HepG2 (cell line): ENCODE results near the gene RPA1. TPM values are rescaled to one million over a fixed set of nuclear protein-coding genes. Genes with fewer than 3 reads are reported as not detected.

Experiments used
- BHLHE40 ChIP-seq: IDR thresholded peaks from 2 replicates; pipeline ENCODE4 v1.6.1; 2011; ENCODE audit warnings: low read length, improper control_type of control experiment
- FOXA3 ChIP-seq: IDR thresholded peaks from 2 replicates; pipeline ENCODE4 v1.6.1; 2016; ENCODE audit warnings: missing genetic modification reagents, missing compliant biosample characterization
- HNRNPL ChIP-seq: fragments of 200-400 bp; formaldehyde crosslinking; IDR thresholded peaks from 2 replicates; pipeline ENCODE4 v1.6.1; 2017; ENCODE audit warnings: mild to moderate bottlenecking, low read depth, low read length
- JDP2 ChIP-seq: sonication (generic); formaldehyde crosslinking; IDR thresholded peaks from 2 replicates; pipeline ENCODE4 v1.8.1; 2022; ENCODE audit warnings: missing genetic modification reagents, borderline replicate concordance
- KDM2A ChIP-seq: sonication (generic); formaldehyde crosslinking; IDR thresholded peaks from 2 replicates; pipeline ENCODE4 v1.4.0; 2020; ENCODE audit warnings: low read depth, missing genetic modification reagents, borderline replicate concordance
- MEIS2 ChIP-seq: sonication (generic); formaldehyde crosslinking; IDR thresholded peaks from 2 replicates; pipeline ENCODE4 v1.9.0; 2021; ENCODE audit warnings: mild to moderate bottlenecking, missing genetic modification reagents
- NR1H2 ChIP-seq: sonication (generic); formaldehyde crosslinking; IDR thresholded peaks from 2 replicates; pipeline ENCODE4 v1.8.1; 2022; ENCODE audit warnings: low read depth, missing genetic modification reagents, borderline replicate concordance
- PCBP2 ChIP-seq: fragments of 200-400 bp; formaldehyde crosslinking; optimal IDR thresholded peaks from 2 replicates; pipeline ENCODE3; 2018; ENCODE audit warnings: low read length, low read depth; ENCODE audit not compliant: poor library complexity, severe bottlenecking
- SP5 ChIP-seq: IDR thresholded peaks from 2 replicates; pipeline ENCODE4 v1.6.1; 2016; ENCODE audit warnings: low read depth, borderline replicate concordance
- SRSF4 ChIP-seq: fragments of 200-400 bp; formaldehyde crosslinking; IDR thresholded peaks from one replicate; pipeline ENCODE4 v1.6.1; 2018; ENCODE audit warnings: mild to moderate bottlenecking, low read depth, low read length, moderate library complexity; ENCODE audit not compliant: poor library complexity, severe bottlenecking
- TBX3 ChIP-seq: fragments of 450-650 bp; IDR thresholded peaks from 2 replicates; pipeline ENCODE4 v1.6.1; 2017; ENCODE audit warnings: antibody characterized with exemption, mild to moderate bottlenecking, inconsistent platforms, borderline replicate concordance
- YEATS4 ChIP-seq: sonication (generic); formaldehyde crosslinking; IDR thresholded peaks from 2 replicates; pipeline ENCODE4 v1.4.0; 2020; ENCODE audit warnings: missing genetic modification reagents, borderline replicate concordance
- ZKSCAN5 ChIP-seq: sonication (generic); formaldehyde crosslinking; IDR thresholded peaks from 2 replicates; pipeline ENCODE4 v1.5.1; 2020; ENCODE audit warnings: mild to moderate bottlenecking, missing genetic modification reagents
- ZNF230 ChIP-seq: sonication (generic); formaldehyde crosslinking; IDR thresholded peaks from 2 replicates; pipeline ENCODE4 v1.4.0; 2020; ENCODE audit warnings: mild to moderate bottlenecking, missing genetic modification reagents
- ZNF383 ChIP-seq: sonication (generic); formaldehyde crosslinking; IDR thresholded peaks from 2 replicates; pipeline ENCODE4 v1.4.0; 2020; ENCODE audit warnings: missing genetic modification reagents, mild to moderate bottlenecking, borderline replicate concordance
- polyA plus RNA-seq, 8 experiments: library from polyadenylated mRNA; depleted of rRNA in 3 of 8; stranded (reverse) in 7 of 8; unstranded in 1 of 8; fragments of >200 nt; fragmentation: Illumina TruSeq in 4 of 8; extraction: Trizol in 4 of 8; gene quantifications; 2 replicates each; pipeline versions ENCODE4 v1.2.1 to v1.2.3, GENCODE V29; 2011 to 2016; ENCODE audit warnings: low read depth in 4 of 8, missing spikeins in 1 of 8, mixed read lengths in 1 of 8; ENCODE audit not compliant: insufficient read depth in 1 of 8
- total RNA-seq, 5 experiments: library from RNA; depleted of rRNA; stranded (reverse); fragments of >200 nt; fragmentation: Illumina TruSeq; extraction: Trizol; gene quantifications; 2 replicates each; pipeline ENCODE4 v1.2.3, GENCODE V29; 2016; ENCODE audit warnings: low read depth in 1 of 5
- TF ChIP-seq, protein P1 (sequence below): sonication (generic); formaldehyde crosslinking; IDR thresholded peaks from 2 replicates; pipeline ENCODE4 v1.4.0; 2020; ENCODE audit warnings: low read depth, missing genetic modification reagents
- TF ChIP-seq, protein P2 (sequence below): sonication (generic); formaldehyde crosslinking; IDR thresholded peaks from 2 replicates; pipeline ENCODE4 v1.8.1; 2023; ENCODE audit warnings: mild to moderate bottlenecking, missing genetic modification reagents
- TF ChIP-seq, protein P3 (sequence below): sonication (generic); formaldehyde crosslinking; IDR thresholded peaks from 2 replicates; pipeline ENCODE4 v1.4.0; 2020; ENCODE audit warnings: missing genetic modification reagents
- TF ChIP-seq, protein P4 (sequence below): IDR thresholded peaks from 2 replicates; pipeline ENCODE4 v1.6.1; 2012; ENCODE audit warnings: low read length, improper control_type of control experiment
- TF ChIP-seq, protein P5 (sequence below): sonication (generic); formaldehyde crosslinking; IDR thresholded peaks from 2 replicates; pipeline ENCODE4 v1.4.0; 2020; ENCODE audit warnings: mild to moderate bottlenecking, missing genetic modification reagents

The RPA1 gene
- total and polyA plus RNA-seq, 2 of the 13 experiments (the other 11 are each of a cell fraction or from before 2014, with no cell fraction given) = 13.9 to 37.6 TPM

DNA sequence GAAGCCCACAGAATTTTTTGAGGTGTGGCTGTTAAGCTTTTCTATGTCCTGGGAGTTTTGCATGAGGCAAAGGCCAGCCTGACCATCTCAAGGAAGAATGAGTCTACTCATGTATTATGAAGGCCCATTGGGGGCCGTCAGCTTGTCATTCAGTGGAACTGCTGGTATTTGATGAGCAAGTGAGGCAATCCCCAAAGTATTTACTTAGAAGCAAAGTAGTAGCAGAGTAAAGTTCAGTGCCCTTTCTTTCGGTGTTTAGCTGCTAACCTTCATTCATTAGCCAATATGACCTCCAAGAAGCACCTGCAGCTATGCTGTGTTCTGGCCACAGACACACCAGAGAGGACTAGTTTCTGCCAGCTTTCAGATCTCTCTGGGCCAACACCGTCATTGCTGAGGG is 80.2 kb downstream of the RPA1 start (continued):
- TF ChIP-seq, protein P1, sequence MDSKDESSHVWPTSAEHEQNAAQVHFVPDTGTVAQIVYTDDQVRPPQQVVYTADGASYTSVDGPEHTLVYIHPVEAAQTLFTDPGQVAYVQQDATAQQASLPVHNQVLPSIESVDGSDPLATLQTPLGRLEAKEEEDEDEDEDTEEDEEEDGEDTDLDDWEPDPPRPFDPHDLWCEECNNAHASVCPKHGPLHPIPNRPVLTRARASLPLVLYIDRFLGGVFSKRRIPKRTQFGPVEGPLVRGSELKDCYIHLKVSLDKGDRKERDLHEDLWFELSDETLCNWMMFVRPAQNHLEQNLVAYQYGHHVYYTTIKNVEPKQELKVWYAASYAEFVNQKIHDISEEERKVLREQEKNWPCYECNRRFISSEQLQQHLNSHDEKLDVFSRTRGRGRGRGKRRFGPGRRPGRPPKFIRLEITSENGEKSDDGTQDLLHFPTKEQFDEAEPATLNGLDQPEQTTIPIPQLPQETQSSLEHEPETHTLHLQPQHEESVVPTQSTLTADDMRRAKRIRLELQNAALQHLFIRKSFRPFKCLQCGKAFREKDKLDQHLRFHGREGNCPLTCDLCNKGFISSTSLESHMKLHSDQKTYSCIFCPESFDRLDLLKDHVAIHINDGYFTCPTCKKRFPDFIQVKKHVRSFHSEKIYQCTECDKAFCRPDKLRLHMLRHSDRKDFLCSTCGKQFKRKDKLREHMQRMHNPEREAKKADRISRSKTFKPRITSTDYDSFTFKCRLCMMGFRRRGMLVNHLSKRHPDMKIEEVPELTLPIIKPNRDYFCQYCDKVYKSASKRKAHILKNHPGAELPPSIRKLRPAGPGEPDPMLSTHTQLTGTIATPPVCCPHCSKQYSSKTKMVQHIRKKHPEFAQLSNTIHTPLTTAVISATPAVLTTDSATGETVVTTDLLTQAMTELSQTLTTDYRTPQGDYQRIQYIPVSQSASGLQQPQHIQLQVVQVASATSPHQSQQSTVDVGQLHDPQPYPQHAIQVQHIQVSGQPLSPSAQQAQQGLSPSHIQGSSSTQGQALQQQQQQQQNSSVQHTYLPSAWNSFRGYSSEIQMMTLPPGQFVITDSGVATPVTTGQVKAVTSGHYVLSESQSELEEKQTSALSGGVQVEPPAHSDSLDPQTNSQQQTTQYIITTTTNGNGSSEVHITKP = no peak
- 0 out of 2 replicates have a peak, but pooled peaks have one; percentile 26 for TF ChIP-seq SP5 (CRISPR knock-in tag)
- TF ChIP-seq, protein P2, sequence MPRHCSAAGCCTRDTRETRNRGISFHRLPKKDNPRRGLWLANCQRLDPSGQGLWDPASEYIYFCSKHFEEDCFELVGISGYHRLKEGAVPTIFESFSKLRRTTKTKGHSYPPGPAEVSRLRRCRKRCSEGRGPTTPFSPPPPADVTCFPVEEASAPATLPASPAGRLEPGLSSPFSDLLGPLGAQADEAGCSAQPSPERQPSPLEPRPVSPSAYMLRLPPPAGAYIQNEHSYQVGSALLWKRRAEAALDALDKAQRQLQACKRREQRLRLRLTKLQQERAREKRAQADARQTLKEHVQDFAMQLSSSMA (CRISPR knock-in tag) = no peak
- TF ChIP-seq BHLHE40 = no peak
- no peak for TF ChIP-seq YEATS4 (CRISPR knock-in tag)
- 0 out of 2 replicates have a peak, but pooled peaks have one; percentile 10 for TF ChIP-seq TBX3
- TF ChIP-seq ZNF230 (CRISPR knock-in tag) = no peak
- TF ChIP-seq, protein P3, sequence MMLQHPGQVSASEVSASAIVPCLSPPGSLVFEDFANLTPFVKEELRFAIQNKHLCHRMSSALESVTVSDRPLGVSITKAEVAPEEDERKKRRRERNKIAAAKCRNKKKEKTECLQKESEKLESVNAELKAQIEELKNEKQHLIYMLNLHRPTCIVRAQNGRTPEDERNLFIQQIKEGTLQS = 0 out of 2 replicates have a peak, but pooled peaks have one; percentile 20
- TF ChIP-seq MEIS2 (CRISPR knock-in tag) = peak; percentile 33; the same call in 1 of the 2 replicates
- TF ChIP-seq NR1H2 = no peak
- no peak for TF ChIP-seq HNRNPL
- TF ChIP-seq KDM2A (CRISPR knock-in tag) = no peak
- TF ChIP-seq, protein P4, sequence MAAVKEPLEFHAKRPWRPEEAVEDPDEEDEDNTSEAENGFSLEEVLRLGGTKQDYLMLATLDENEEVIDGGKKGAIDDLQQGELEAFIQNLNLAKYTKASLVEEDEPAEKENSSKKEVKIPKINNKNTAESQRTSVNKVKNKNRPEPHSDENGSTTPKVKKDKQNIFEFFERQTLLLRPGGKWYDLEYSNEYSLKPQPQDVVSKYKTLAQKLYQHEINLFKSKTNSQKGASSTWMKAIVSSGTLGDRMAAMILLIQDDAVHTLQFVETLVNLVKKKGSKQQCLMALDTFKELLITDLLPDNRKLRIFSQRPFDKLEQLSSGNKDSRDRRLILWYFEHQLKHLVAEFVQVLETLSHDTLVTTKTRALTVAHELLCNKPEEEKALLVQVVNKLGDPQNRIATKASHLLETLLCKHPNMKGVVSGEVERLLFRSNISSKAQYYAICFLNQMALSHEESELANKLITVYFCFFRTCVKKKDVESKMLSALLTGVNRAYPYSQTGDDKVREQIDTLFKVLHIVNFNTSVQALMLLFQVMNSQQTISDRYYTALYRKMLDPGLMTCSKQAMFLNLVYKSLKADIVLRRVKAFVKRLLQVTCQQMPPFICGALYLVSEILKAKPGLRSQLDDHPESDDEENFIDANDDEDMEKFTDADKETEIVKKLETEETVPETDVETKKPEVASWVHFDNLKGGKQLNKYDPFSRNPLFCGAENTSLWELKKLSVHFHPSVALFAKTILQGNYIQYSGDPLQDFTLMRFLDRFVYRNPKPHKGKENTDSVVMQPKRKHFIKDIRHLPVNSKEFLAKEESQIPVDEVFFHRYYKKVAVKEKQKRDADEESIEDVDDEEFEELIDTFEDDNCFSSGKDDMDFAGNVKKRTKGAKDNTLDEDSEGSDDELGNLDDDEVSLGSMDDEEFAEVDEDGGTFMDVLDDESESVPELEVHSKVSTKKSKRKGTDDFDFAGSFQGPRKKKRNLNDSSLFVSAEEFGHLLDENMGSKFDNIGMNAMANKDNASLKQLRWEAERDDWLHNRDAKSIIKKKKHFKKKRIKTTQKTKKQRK = no peak
- TF ChIP-seq, protein P5, sequence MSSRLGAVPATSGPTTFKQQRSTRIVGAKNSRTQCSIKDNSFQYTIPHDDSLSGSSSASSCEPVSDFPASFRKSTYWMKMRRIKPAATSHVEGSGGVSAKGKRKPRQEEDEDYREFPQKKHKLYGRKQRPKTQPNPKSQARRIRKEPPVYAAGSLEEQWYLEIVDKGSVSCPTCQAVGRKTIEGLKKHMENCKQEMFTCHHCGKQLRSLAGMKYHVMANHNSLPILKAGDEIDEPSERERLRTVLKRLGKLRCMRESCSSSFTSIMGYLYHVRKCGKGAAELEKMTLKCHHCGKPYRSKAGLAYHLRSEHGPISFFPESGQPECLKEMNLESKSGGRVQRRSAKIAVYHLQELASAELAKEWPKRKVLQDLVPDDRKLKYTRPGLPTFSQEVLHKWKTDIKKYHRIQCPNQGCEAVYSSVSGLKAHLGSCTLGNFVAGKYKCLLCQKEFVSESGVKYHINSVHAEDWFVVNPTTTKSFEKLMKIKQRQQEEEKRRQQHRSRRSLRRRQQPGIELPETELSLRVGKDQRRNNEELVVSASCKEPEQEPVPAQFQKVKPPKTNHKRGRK = no peak
- TF ChIP-seq ZNF383 (CRISPR knock-in tag) = no peak
- TF ChIP-seq SRSF4 = no peak
- TF ChIP-seq PCBP2 = no peak
- TF ChIP-seq ZKSCAN5 (CRISPR knock-in tag) = no peak
- no peak for TF ChIP-seq JDP2 (CRISPR knock-in tag)
- peak; percentile 83 for TF ChIP-seq FOXA3 (CRISPR knock-in tag)
